Cardiac muscle cell (in vitro differentiated cells and primary cell): ENCODE data around the gene RNF11. TPM values are rescaled to one million over a fixed set of nuclear protein-coding genes. Genes with fewer than 3 reads are reported as not detected.

Experiments used
- DNase-seq, 2 donors: peaks; one replicate each; pipeline versions ENCODE4 v3.0.0 to v3.0.0-alpha.2; 2010 to 2017; ENCODE audit warnings: low read depth in 1 of 2, low spot score in 1 of 2
- H3K27ac ChIP-seq: fragments of 200-600 bp; sonication (generic); 2 replicates; pipeline ENCODE4 v1.5.1; 2016
- H3K27me3 ChIP-seq: fragments of 200-600 bp; sonication (generic); 2 replicates; pipeline ENCODE4 v1.6.0; 2016; ENCODE audit warnings: control low read depth
- H3K36me3 ChIP-seq: fragments of 200-600 bp; sonication (generic); 2 replicates; pipeline ENCODE4 v1.5.1; 2016; ENCODE audit warnings: control low read depth
- H3K4me1 ChIP-seq: fragments of 200-600 bp; sonication (generic); 2 replicates; pipeline ENCODE4 v1.8.1; 2017; ENCODE audit warnings: low read depth, mild to moderate bottlenecking, mixed run types
- H3K4me3 ChIP-seq: fragments of 200-600 bp; sonication (generic); 2 replicates; pipeline ENCODE4 v1.5.1; 2016; ENCODE audit warnings: mild to moderate bottlenecking
- H3K9me3 ChIP-seq: fragments of 200-600 bp; sonication (generic); 2 replicates; pipeline ENCODE4 v1.5.1; 2017; ENCODE audit warnings: low read depth, mild to moderate bottlenecking, control low read depth
- polyA plus RNA-seq: library from polyadenylated mRNA; unstranded; fragments of >200 nt; fragmentation: Nextera tagmentation; extraction: Ambion mirVana; gene quantifications from 2 replicates; pipeline ENCODE4 v1.2.1, GENCODE V29; 2016
- total RNA-seq: library from RNA; depleted of rRNA; stranded (reverse); fragments of >200 nt; gene quantifications from 2 replicates; pipeline ENCODE4 v1.2.3, GENCODE V29; 2016
- TF ChIP-seq, protein P1 (sequence below): IDR thresholded peaks from 2 replicates; pipeline ENCODE4 v1.5.1; 2012; ENCODE audit warnings: low read depth, mild to moderate bottlenecking, low read length

RNF11 gene
- total and polyA plus RNA-seq, 2 experiments from 2014 or later: 58.8 to 65.0 TPM

DNA sequence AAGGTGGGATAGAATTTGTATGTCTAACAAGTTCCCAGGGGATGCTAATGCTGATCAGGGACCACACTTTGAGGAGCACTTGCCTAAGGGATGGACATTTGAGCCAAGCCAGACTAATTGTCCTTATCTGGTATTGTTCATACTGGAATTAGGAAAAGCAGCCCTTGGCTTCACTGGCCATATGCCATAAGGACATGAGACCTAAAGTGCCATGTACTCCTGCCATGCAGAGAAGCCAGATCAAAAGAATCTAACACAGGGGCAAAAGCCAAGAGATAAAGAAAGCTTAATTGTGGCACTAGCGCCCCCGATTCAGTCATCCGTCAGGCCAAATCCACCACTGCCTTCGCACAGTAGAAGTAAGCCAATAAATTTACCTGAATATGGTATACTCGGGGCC lies 45.7 kb downstream of the RNF11 start:
- TF ChIP-seq, protein P1, sequence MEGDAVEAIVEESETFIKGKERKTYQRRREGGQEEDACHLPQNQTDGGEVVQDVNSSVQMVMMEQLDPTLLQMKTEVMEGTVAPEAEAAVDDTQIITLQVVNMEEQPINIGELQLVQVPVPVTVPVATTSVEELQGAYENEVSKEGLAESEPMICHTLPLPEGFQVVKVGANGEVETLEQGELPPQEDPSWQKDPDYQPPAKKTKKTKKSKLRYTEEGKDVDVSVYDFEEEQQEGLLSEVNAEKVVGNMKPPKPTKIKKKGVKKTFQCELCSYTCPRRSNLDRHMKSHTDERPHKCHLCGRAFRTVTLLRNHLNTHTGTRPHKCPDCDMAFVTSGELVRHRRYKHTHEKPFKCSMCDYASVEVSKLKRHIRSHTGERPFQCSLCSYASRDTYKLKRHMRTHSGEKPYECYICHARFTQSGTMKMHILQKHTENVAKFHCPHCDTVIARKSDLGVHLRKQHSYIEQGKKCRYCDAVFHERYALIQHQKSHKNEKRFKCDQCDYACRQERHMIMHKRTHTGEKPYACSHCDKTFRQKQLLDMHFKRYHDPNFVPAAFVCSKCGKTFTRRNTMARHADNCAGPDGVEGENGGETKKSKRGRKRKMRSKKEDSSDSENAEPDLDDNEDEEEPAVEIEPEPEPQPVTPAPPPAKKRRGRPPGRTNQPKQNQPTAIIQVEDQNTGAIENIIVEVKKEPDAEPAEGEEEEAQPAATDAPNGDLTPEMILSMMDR: no peak
- peak in 1 of 2 donors; percentile 17 for DNase-seq

GRCh38 chr1:51282605-51283004 lies 46.5 kb downstream of the RNF11 start:
- Histone ChIP-seq H3K4me1 (peaks cover 10% of the 10 kb centered on the region), H3K4me3 (no peak overlapping the region), H3K9me3 (no peaks in the 10 kb centered on the region), H3K27me3 (no peaks in the 10 kb centered on the region), H3K36me3 (no peaks in the 10 kb centered on the region), H3K27ac (no peak overlapping the region)
- DNase-seq: no peak
- TF ChIP-seq, protein P1: no peak

More for the DNA sequence above, 45.7 kb downstream of the RNF11 start:
- Histone ChIP-seq H3K9me3 (no peaks in the 10 kb centered on the region), H3K27ac (no peak overlapping the region), H3K27me3 (no peaks in the 10 kb centered on the region), H3K4me3 (no peak overlapping the region), H3K36me3 (no peaks in the 10 kb centered on the region), H3K4me1 (peaks cover 10% of the 10 kb centered on the region)

- peak overlapping the region; percentile 18 for H3K27ac ChIP-seq
- no peaks in the 10 kb centered on the region for H3K36me3 ChIP-seq
- H3K4me3 ChIP-seq: no peak overlapping the region
- TF ChIP-seq, protein P1: no peak
- no peaks in the 10 kb centered on the region for H3K27me3 ChIP-seq
- H3K4me1 ChIP-seq: peaks cover 10% of the 10 kb centered on the region
- no peaks in the 10 kb centered on the region for H3K9me3 ChIP-seq
- no peak for DNase-seq
These were observed 47.9 kb downstream of the RNF11 start for GRCh38 chr1:51283979-51284378.

DNA sequence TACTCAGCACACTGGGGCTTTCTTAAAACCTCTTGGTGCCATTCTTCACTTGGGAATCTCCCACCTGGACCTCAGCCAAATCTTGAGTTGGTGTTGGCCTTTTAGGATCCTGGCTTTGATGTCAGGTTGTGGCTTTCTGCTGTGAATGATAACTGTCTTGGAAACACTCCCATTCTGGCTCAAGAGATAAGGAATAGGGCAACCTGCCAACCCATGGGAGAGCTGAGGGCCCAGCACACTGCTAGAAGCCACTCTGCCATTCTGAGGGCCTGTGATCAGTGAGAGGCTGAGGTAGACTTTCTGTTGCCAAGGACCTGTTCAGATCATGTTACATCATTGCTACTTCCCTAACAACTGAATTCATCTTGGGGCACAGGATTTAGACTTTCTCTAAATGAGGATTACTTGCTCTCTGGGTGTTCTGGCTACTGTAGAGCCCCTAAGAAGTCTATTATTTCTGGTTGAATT lies 48.4 kb downstream of the RNF11 start:
- no peak overlapping the region for H3K4me3 ChIP-seq
- TF ChIP-seq, protein P1: no peak
- H3K27ac ChIP-seq: peak overlapping the region; percentile 18
- DNase-seq: peak; percentile 51 to 68
- H3K36me3 ChIP-seq: no peaks in the 10 kb centered on the region
- H3K4me1 ChIP-seq: peaks cover 10% of the 10 kb centered on the region
- no peaks in the 10 kb centered on the region for H3K9me3 ChIP-seq
- H3K27me3 ChIP-seq: no peaks in the 10 kb centered on the region

DNA sequence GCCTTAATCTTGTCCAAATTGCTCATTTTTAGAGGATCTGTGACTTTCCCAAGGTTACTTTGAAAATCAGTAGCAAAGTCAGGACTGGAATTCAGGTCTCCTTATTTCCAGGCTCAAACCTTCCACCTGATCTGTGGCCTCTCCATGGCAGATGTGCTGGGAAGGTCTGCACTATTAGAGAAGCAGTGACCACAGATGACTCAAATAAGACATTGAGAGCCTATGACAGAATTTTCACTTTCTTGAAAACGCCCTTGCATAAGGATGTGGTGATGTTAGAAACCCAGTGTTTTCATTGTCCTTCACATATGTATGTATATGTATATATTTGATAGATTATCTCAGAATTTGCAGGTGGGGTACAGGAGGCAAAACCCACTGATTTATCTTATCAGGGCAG lies 49.0 kb downstream of the RNF11 start:
- Histone ChIP-seq H3K9me3 (no peaks in the 10 kb centered on the region), H3K4me3 (no peak overlapping the region), H3K27me3 (no peaks in the 10 kb centered on the region), H3K4me1 (peaks cover 10% of the 10 kb centered on the region), H3K27ac (peak overlapping the region; percentile 18), H3K36me3 (no peaks in the 10 kb centered on the region)
- TF ChIP-seq, protein P1: no peak
- no peak for DNase-seq
